ENCODE data around the gene CSRP3. TPM values are rescaled to one million over a fixed set of nuclear protein-coding genes. Genes with fewer than 3 reads are reported as not detected.

The CSRP3 gene
- polyA plus RNA-seq, 1 donor from 2014 or later = not detected

DNA sequence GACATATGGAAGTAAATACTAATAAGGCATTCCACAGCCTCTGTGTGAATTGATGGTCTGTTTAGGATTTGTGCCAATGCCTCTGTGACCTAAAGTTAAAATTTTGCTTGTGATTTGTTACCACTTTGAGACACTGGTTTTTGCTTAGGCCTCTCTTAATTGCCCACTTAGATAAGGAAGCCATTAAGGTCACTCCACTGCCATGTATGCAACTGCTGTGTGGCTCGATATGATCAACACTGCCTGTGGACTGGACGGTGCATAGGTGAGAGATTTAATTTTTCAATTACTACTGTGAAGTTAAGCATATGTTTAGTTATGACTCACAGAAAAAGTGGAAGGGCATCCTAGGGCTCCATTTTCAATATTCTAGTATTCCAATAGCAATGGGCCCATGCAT is 36.9 kb downstream of the CSRP3 start:
- H3K36me3 ChIP-seq (ENCODE audit: insufficient read depth, low read length) = peaks cover 8% of the 10 kb centered on the region
- TF ChIP-seq SMC3 (conservative IDR thresholded peaks at IDR 0.05; ENCODE audit: poor library complexity) (no peak), POLR2AphosphoS5 (IDR thresholded peaks at IDR 0.05) (no peak), MXI1 (conservative IDR thresholded peaks at IDR 0.05; ENCODE audit: poor library complexity, severe bottlenecking) (no peak), EP300 (conservative IDR thresholded peaks at IDR 0.05; ENCODE audit: poor library complexity, severe bottlenecking) (no peak), TAF1 (IDR thresholded peaks at IDR 0.05; ENCODE audit: low read depth) (no peak), RAD21 (conservative IDR thresholded peaks at IDR 0.05) (no peak), EZH2 (IDR thresholded peaks at IDR 0.05; ENCODE audit: borderline replicate concordance, insufficient read depth, low read length, poor library complexity, severe bottlenecking) (no peak)
- TF ChIP-seq, protein P1, sequence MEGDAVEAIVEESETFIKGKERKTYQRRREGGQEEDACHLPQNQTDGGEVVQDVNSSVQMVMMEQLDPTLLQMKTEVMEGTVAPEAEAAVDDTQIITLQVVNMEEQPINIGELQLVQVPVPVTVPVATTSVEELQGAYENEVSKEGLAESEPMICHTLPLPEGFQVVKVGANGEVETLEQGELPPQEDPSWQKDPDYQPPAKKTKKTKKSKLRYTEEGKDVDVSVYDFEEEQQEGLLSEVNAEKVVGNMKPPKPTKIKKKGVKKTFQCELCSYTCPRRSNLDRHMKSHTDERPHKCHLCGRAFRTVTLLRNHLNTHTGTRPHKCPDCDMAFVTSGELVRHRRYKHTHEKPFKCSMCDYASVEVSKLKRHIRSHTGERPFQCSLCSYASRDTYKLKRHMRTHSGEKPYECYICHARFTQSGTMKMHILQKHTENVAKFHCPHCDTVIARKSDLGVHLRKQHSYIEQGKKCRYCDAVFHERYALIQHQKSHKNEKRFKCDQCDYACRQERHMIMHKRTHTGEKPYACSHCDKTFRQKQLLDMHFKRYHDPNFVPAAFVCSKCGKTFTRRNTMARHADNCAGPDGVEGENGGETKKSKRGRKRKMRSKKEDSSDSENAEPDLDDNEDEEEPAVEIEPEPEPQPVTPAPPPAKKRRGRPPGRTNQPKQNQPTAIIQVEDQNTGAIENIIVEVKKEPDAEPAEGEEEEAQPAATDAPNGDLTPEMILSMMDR (IDR thresholded peaks at IDR 0.05; ENCODE audit: poor library complexity, severe bottlenecking) = no peak
- TF ChIP-seq, protein P2, sequence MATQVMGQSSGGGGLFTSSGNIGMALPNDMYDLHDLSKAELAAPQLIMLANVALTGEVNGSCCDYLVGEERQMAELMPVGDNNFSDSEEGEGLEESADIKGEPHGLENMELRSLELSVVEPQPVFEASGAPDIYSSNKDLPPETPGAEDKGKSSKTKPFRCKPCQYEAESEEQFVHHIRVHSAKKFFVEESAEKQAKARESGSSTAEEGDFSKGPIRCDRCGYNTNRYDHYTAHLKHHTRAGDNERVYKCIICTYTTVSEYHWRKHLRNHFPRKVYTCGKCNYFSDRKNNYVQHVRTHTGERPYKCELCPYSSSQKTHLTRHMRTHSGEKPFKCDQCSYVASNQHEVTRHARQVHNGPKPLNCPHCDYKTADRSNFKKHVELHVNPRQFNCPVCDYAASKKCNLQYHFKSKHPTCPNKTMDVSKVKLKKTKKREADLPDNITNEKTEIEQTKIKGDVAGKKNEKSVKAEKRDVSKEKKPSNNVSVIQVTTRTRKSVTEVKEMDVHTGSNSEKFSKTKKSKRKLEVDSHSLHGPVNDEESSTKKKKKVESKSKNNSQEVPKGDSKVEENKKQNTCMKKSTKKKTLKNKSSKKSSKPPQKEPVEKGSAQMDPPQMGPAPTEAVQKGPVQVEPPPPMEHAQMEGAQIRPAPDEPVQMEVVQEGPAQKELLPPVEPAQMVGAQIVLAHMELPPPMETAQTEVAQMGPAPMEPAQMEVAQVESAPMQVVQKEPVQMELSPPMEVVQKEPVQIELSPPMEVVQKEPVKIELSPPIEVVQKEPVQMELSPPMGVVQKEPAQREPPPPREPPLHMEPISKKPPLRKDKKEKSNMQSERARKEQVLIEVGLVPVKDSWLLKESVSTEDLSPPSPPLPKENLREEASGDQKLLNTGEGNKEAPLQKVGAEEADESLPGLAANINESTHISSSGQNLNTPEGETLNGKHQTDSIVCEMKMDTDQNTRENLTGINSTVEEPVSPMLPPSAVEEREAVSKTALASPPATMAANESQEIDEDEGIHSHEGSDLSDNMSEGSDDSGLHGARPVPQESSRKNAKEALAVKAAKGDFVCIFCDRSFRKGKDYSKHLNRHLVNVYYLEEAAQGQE (IDR thresholded peaks at IDR 0.05; ENCODE audit: borderline replicate concordance) = no peak

DNA sequence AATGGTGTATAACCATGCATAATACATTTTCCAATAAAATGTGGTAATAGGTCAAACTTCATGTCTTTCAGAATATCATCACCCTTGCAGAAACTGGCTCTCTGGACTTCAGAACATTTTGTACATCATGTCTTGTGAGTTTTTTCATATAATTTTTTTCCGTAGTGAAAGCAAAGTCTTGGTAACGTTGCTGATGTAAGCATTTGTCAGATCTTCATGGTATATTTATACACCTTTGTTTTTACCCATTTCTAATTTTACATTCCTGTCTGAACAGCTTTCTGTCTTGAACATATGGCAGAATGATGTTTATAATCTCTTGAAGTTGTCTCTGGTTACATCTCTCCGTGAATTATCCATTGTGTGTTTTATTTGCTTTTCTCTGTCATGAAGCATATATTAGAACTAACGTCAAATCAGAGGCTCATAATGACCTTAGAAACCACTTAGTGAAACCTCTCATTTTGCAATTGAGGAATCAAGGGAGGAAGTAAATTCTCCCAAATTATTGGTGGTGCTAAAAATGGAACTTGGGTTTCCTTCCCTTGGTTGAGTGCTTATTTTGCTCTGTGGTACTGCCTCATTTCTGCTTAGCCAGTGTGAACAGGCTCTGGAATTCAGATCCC is 37.4 kb downstream of the CSRP3 start:
- Histone ChIP-seq H3K27me3 (ENCODE audit: insufficient read depth, low read depth, low read length) (no peaks in the 10 kb centered on the region), H3K36me3 (ENCODE audit: insufficient read depth, low read length) (peaks cover 12% of the 10 kb centered on the region), H3F3A (ENCODE audit: insufficient read depth, low read length, poor library complexity, severe bottlenecking) (no peaks in the 10 kb centered on the region), H3K9ac (ENCODE audit: low read length) (no peak overlapping the region), H3K9me3 (ENCODE audit: low read length) (no peaks in the 10 kb centered on the region), H3K4me2 (ENCODE audit: low read length) (no peak overlapping the region), H3K4me3 (ENCODE audit: low read length) (no peak overlapping the region), H4K20me1 (ENCODE audit: insufficient read depth) (no peaks in the 10 kb centered on the region), H3K27ac (ENCODE audit: low read length) (no peak overlapping the region), H2AFZ (ENCODE audit: low read depth, low read length) (no peak overlapping the region), H3K79me2 (replicated peaks; ENCODE audit: insufficient read depth, low read length) (no peaks in the 10 kb centered on the region), H3K9me2 (ENCODE audit: insufficient read depth, low read length) (no peaks in the 10 kb centered on the region)
- no peak for TF ChIP-seq SMC3 (conservative IDR thresholded peaks at IDR 0.05; ENCODE audit: poor library complexity)
- TF ChIP-seq TAF1 (IDR thresholded peaks at IDR 0.05; ENCODE audit: low read depth) = no peak
- TF ChIP-seq EP300 (conservative IDR thresholded peaks at IDR 0.05; ENCODE audit: poor library complexity, severe bottlenecking) = no peak
- TF ChIP-seq, protein P1 (IDR thresholded peaks at IDR 0.05; ENCODE audit: poor library complexity, severe bottlenecking) = no peak
- no peak for TF ChIP-seq MXI1 (conservative IDR thresholded peaks at IDR 0.05; ENCODE audit: poor library complexity, severe bottlenecking)
- no peak for TF ChIP-seq RAD21 (conservative IDR thresholded peaks at IDR 0.05)
- TF ChIP-seq, protein P2 (IDR thresholded peaks at IDR 0.05; ENCODE audit: borderline replicate concordance) = no peak
- TF ChIP-seq POLR2AphosphoS5 (IDR thresholded peaks at IDR 0.05) = no peak
- TF ChIP-seq EZH2 (IDR thresholded peaks at IDR 0.05; ENCODE audit: borderline replicate concordance, insufficient read depth, low read length, poor library complexity, severe bottlenecking) = no peak

More for the DNA sequence above, 36.9 kb downstream of the CSRP3 start:
- Histone ChIP-seq H3K79me2 (replicated peaks; ENCODE audit: insufficient read depth, low read length) (no peaks in the 10 kb centered on the region), H3F3A (ENCODE audit: insufficient read depth, low read length, poor library complexity, severe bottlenecking) (no peaks in the 10 kb centered on the region), H3K9me3 (ENCODE audit: low read length) (no peaks in the 10 kb centered on the region), H2AFZ (ENCODE audit: low read depth, low read length) (no peak overlapping the region), H3K9me2 (ENCODE audit: insufficient read depth, low read length) (no peaks in the 10 kb centered on the region), H4K20me1 (ENCODE audit: insufficient read depth) (no peaks in the 10 kb centered on the region), H3K27ac (ENCODE audit: low read length) (no peak overlapping the region), H3K4me3 (ENCODE audit: low read length) (no peak overlapping the region), H3K27me3 (ENCODE audit: insufficient read depth, low read depth, low read length) (no peaks in the 10 kb centered on the region), H3K4me2 (ENCODE audit: low read length) (no peak overlapping the region), H3K9ac (ENCODE audit: low read length) (no peak overlapping the region)
